HL-60 (cell line): ENCODE data around the gene TRPM4.

ENCODE experiments used
- DNase-seq, 2 experiments: peaks; one replicate each; pipeline ENCODE4 v3.0.0-alpha.2; 2010 to 2020; ENCODE audit warnings: low read depth in 1 of 2, low spot score in 1 of 2
- H3K27ac ChIP-seq: fragments of 250-450 bp; sonication (Bioruptor Pico); replicated peaks from 2 replicates; pipeline ENCODE4 v1.5.1; 2020; ENCODE audit warnings: mild to moderate bottlenecking, moderate library complexity
- H3K27me3 ChIP-seq: fragments of 250-450 bp; sonication (Bioruptor Pico); 2 replicates; pipeline ENCODE4 v1.5.1; 2021; ENCODE audit warnings: mild to moderate bottlenecking, moderate library complexity; ENCODE audit not compliant: insufficient read depth, poor library complexity, severe bottlenecking
- H3K4me3 ChIP-seq: replicated peaks from 2 replicates; pipeline ENCODE4 v1.5.1; 2011; ENCODE audit warnings: mild to moderate bottlenecking, control low read depth, low read length; ENCODE audit not compliant: insufficient read depth
- GABPA ChIP-seq: IDR thresholded peaks from 2 replicates; pipeline ENCODE4 v1.6.1; 2012; ENCODE audit warnings: low read depth
- POLR2AphosphoS5 ChIP-seq: IDR thresholded peaks from 2 replicates; pipeline ENCODE4 v1.6.1; 2012; ENCODE audit warnings: low read depth
- SPI1 ChIP-seq: IDR thresholded peaks from 2 replicates; pipeline ENCODE4 v1.6.1; 2012; ENCODE audit warnings: low read depth, mild to moderate bottlenecking, borderline replicate concordance
- TF ChIP-seq, protein P1 (sequence below): IDR thresholded peaks from 2 replicates; pipeline ENCODE4 v1.6.1; 2012; ENCODE audit warnings: low read depth; ENCODE audit not compliant: insufficient replicate concordance
- TF ChIP-seq, protein P2 (sequence below): IDR thresholded peaks from one replicate; pipeline ENCODE4 v1.5.1; 2011; ENCODE audit warnings: low read length, control low read depth, inconsistent platforms; ENCODE audit not compliant: insufficient read depth

The TRPM4 gene

DNA sequence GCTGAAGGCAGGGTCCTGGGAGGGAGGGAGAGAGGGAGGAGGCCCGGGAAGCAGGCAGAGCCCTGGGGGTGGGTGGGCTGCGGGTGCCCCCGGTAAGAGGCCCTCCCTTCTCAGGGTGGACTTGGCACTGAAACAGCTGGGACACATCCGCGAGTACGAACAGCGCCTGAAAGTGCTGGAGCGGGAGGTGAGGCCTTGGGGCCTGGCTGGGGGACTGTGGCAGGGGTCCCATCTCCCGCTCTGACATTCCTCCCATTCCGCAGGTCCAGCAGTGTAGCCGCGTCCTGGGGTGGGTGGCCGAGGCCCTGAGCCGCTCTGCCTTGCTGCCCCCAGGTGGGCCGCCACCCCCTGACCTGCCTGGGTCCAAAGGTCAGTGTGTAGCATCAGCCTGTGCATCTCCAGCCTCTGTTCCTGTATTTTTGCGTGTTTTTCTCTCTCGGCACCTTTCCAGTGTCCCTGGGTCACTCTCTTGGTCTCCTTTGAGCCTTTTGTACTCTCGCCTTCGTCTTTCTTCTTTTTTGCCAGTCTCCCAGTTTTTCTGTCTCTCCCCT, 53.4 kb downstream of the TRPM4 start:
- no peak overlapping the region for H3K4me3 ChIP-seq
- no peak for DNase-seq
- TF ChIP-seq SPI1: no peak
- TF ChIP-seq POLR2AphosphoS5: no peak
- TF ChIP-seq GABPA: no peak
- TF ChIP-seq, protein P1, sequence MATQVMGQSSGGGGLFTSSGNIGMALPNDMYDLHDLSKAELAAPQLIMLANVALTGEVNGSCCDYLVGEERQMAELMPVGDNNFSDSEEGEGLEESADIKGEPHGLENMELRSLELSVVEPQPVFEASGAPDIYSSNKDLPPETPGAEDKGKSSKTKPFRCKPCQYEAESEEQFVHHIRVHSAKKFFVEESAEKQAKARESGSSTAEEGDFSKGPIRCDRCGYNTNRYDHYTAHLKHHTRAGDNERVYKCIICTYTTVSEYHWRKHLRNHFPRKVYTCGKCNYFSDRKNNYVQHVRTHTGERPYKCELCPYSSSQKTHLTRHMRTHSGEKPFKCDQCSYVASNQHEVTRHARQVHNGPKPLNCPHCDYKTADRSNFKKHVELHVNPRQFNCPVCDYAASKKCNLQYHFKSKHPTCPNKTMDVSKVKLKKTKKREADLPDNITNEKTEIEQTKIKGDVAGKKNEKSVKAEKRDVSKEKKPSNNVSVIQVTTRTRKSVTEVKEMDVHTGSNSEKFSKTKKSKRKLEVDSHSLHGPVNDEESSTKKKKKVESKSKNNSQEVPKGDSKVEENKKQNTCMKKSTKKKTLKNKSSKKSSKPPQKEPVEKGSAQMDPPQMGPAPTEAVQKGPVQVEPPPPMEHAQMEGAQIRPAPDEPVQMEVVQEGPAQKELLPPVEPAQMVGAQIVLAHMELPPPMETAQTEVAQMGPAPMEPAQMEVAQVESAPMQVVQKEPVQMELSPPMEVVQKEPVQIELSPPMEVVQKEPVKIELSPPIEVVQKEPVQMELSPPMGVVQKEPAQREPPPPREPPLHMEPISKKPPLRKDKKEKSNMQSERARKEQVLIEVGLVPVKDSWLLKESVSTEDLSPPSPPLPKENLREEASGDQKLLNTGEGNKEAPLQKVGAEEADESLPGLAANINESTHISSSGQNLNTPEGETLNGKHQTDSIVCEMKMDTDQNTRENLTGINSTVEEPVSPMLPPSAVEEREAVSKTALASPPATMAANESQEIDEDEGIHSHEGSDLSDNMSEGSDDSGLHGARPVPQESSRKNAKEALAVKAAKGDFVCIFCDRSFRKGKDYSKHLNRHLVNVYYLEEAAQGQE: no peak
- TF ChIP-seq, protein P2, sequence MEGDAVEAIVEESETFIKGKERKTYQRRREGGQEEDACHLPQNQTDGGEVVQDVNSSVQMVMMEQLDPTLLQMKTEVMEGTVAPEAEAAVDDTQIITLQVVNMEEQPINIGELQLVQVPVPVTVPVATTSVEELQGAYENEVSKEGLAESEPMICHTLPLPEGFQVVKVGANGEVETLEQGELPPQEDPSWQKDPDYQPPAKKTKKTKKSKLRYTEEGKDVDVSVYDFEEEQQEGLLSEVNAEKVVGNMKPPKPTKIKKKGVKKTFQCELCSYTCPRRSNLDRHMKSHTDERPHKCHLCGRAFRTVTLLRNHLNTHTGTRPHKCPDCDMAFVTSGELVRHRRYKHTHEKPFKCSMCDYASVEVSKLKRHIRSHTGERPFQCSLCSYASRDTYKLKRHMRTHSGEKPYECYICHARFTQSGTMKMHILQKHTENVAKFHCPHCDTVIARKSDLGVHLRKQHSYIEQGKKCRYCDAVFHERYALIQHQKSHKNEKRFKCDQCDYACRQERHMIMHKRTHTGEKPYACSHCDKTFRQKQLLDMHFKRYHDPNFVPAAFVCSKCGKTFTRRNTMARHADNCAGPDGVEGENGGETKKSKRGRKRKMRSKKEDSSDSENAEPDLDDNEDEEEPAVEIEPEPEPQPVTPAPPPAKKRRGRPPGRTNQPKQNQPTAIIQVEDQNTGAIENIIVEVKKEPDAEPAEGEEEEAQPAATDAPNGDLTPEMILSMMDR: no peak
- H3K27me3 ChIP-seq: no peaks in the 10 kb centered on the region
- H3K27ac ChIP-seq: no peak overlapping the region

DNA sequence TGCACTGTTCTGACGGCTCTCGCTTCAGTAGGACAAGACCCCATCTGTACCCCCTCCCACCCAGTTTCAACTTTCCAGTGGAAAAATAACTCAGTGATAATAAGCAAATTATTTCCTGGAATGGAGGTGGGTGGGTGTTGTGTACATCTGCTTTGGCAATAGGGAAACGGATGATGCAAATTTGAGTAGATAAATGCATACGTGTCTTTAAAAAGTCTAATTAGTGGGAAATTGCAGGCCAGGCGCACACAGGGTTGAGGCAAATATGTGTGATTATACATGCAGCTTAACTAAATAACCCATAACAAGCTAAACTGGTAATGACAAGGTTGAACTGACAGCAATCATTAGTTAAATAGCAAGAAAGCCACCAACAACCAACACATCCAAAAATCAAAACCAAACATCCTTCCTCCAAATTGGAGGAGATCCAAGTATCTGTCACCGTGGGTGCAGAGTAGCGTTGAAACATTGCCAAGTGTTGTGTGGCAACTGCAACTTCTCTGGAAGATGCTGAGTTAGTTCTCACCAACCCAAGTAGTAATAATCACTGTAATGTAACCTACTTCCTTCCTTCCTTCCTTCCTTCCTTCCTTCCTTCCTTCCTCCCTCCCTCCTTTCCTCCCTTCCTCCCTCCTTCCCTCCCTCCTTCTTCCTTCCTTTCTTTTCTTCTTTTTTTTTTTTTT, 54.6 kb downstream of the TRPM4 start:
- Histone ChIP-seq H3K27ac (no peak overlapping the region), H3K27me3 (no peaks in the 10 kb centered on the region), H3K4me3 (no peak overlapping the region)
- TF ChIP-seq SPI1 (no peak), POLR2AphosphoS5 (no peak), GABPA (no peak)
- TF ChIP-seq, protein P2: no peak
- TF ChIP-seq, protein P1: no peak
- no peak for DNase-seq

DNA sequence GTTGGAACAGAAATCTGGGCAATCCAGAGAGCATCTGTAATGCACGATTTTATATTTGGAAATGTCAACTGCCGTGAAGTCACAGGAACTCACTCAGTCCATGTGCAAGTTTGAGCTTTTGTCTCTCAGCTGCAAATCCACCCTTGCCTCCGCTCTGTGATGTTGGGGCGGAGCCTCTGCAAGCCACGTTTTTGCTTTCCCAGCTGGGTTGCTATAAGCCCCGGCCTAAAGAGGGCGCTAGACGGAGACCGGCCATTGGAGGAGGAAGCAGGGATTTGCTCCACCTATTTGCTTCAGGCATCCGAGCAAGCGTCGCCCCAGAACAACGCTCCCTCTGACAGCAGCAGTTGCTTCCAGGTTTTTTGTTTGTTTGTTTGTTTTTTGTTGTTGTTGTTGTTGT, 56.2 kb downstream of the TRPM4 start:
- no peak overlapping the region for H3K27ac ChIP-seq
- DNase-seq: no peak

More for the DNA sequence above, 56.2 kb downstream of the TRPM4 start:
- H3K4me3 ChIP-seq: no peak overlapping the region
- no peaks in the 10 kb centered on the region for H3K27me3 ChIP-seq
- TF ChIP-seq, protein P2: no peak
- TF ChIP-seq SPI1 (no peak), POLR2AphosphoS5 (no peak)
